NCI-H526 treated with DMSO at 0.1 percent for 48 hours (cell line): ENCODE data around the gene MLPH.

ENCODE experiments used
- DNase-seq: peaks from one replicate; lab custom pipeline; 2025; lab: John Stamatoyannopoulos, UW

Gene MLPH

GRCh38 chr2:237480556-237480955 is 6.5 kb upstream of the MLPH start:
- DNase-seq = no peak

- DNase-seq = no peak
Measured at GRCh38 chr2:237480988-237481525, 6.0 kb upstream of the MLPH start.

- DNase-seq = peak; percentile 3
Measured at GRCh38 chr2:237482485-237482884, 4.6 kb upstream of the MLPH start.

- DNase-seq = no peak
Measured at GRCh38 chr2:237483018-237483731, 3.9 kb upstream of the MLPH start.

- DNase-seq = no peak
Measured at GRCh38 chr2:237485304-237485703, 1.7 kb upstream of the MLPH start.

GRCh38 chr2:237485844-237486243 is 1.2 kb upstream of the MLPH start:
- DNase-seq = no peak

- no peak for DNase-seq
Measured at GRCh38 chr2:237486334-237486818, 675 bp upstream of the MLPH start.

- no peak for DNase-seq
Measured at GRCh38 chr2:237487496-237487895, 445 bp downstream of the MLPH start.

- DNase-seq = no peak
Measured at GRCh38 chr2:237488295-237488694, 1.2 kb downstream of the MLPH start.

- DNase-seq = no peak
Measured at GRCh38 chr2:237488901-237489860, 2.1 kb downstream of the MLPH start.

- no peak for DNase-seq
Measured at GRCh38 chr2:237490009-237490711, 3.1 kb downstream of the MLPH start.

- DNase-seq = no peak
Measured at GRCh38 chr2:237490795-237491194, 3.7 kb downstream of the MLPH start.

GRCh38 chr2:237491515-237492118 is 4.6 kb downstream of the MLPH start:
- DNase-seq = no peak

- DNase-seq = no peak
Measured at GRCh38 chr2:237492137-237492890, 5.3 kb downstream of the MLPH start.

GRCh38 chr2:237494066-237494465 is 7.0 kb downstream of the MLPH start:
- no peak for DNase-seq

- DNase-seq = no peak
Measured at GRCh38 chr2:237495521-237496117, 8.6 kb downstream of the MLPH start.

- no peak for DNase-seq
Measured at GRCh38 chr2:237496428-237496827, 9.4 kb downstream of the MLPH start.

- no peak for DNase-seq
Measured at GRCh38 chr2:237497009-237497837, 10.2 kb downstream of the MLPH start.

- no peak for DNase-seq
Measured at GRCh38 chr2:237497838-237498186, 10.8 kb downstream of the MLPH start.

GRCh38 chr2:237498341-237498740 is 11.3 kb downstream of the MLPH start:
- DNase-seq = no peak
